A549 (cell line): Measurements from ENCODE around the gene ADGRL2. TPM values are rescaled to one million over a fixed set of nuclear protein-coding genes. Genes with fewer than 3 reads are reported as not detected.

Experiments
- ATAC-seq, 2 experiments: fragments of 200-7000 bp in 1 of 2; fragments of >200 bp in 1 of 2; cut with Nextera tagmentation in 1 of 2; cut with Tn5 transposase in 1 of 2; 3 replicates each; pipeline versions ENCODE4 v1.8.0 to v1.9.1; 2018 to 2020; ENCODE audit warnings: mild to moderate bottlenecking in 1 of 2, moderate library complexity in 1 of 2
- CTCF ChIA-PET: fragments of 300-600 bp; sonication (Branson Sonifier 250); formaldehyde crosslinking; extraction: SDS; loops from one replicate; lab custom pipeline; 2021; ENCODE audit warnings: antibody characterized with exemption, inconsistent platforms; lab: Yijun Ruan, JAX
- POLR2A ChIA-PET: fragments of 350-600 bp; formaldehyde crosslinking; extraction: SDS; loops from one replicate; lab custom pipeline; 2021; ENCODE audit warnings: antibody characterized with exemption, inconsistent platforms; lab: Yijun Ruan, JAX
- DNase-seq, 2 experiments: peaks; one replicate each; pipeline versions ENCODE4 v3.0.0 to v3.0.0-alpha.2; 2011 to 2016; ENCODE audit warnings: low read depth in 1 of 2, low spot score in 1 of 2
- FAIRE-seq: peaks from 2 replicates; lab custom pipeline; 2011; peaks lifted over from hg19 to GRCh38; lab: Jason Lieb, UNC
- H3K27ac ChIP-seq, 2 experiments: fragments of >200 bp; sonication (Bioruptor Twin); formaldehyde crosslinking; 3 replicates each; pipeline ENCODE4 v1.5.1; 2016 to 2017
- H3K4me1 ChIP-seq: fragments of >200 bp; sonication (Bioruptor Twin); formaldehyde crosslinking; 3 replicates; pipeline ENCODE4 v1.6.1; 2016
- H3K4me2 ChIP-seq: fragments of >200 bp; sonication (Bioruptor Twin); formaldehyde crosslinking; 3 replicates; pipeline ENCODE4 v1.6.1; 2016
- H3K4me3 ChIP-seq: fragments of >200 bp; sonication (Bioruptor Twin); formaldehyde crosslinking; 3 replicates; pipeline ENCODE4 v1.5.1; 2016
- H3K9me3 ChIP-seq: fragments of >200 bp; sonication (Bioruptor Twin); formaldehyde crosslinking; 3 replicates; pipeline ENCODE4 v1.6.1; 2016
- BCL3 ChIP-seq: fragments of >200 bp; sonication (Bioruptor Twin); formaldehyde crosslinking; IDR thresholded peaks from 3 replicates; pipeline ENCODE4 v1.6.1; 2016
- BHLHE40 ChIP-seq: IDR thresholded peaks from 2 replicates; pipeline ENCODE4 v1.6.1; 2012; ENCODE audit warnings: low read depth, low read length, inconsistent platforms
- CHD4 ChIP-seq: fragments of 200-600 bp; sonication (generic); IDR thresholded peaks from 2 replicates; pipeline ENCODE4 v1.6.1; 2016; ENCODE audit warnings: antibody characterized with exemption, mild to moderate bottlenecking, borderline replicate concordance
- CTCF ChIP-seq: fragments of >200 bp; sonication (Bioruptor Twin); formaldehyde crosslinking; IDR thresholded peaks from 3 replicates; pipeline ENCODE4 v1.5.1; 2016
- EHMT2 ChIP-seq: fragments of 200-600 bp; sonication (generic); IDR thresholded peaks from 2 replicates; pipeline ENCODE4 v1.6.1; 2016; ENCODE audit warnings: antibody characterized with exemption, low read depth, mild to moderate bottlenecking, moderate library complexity
- ELK1 ChIP-seq: fragments of 150-350 bp; IDR thresholded peaks from 2 replicates; pipeline ENCODE4 v1.6.1; 2014; ENCODE audit warnings: low read depth, mild to moderate bottlenecking, low read length
- FOSB ChIP-seq: fragments of 250-450 bp; sonication (Bioruptor Pico); IDR thresholded peaks from 2 replicates; pipeline ENCODE4 v1.5.0; 2020; ENCODE audit warnings: mild to moderate bottlenecking, moderate library complexity
- FOXS1 ChIP-seq: fragments of 250-450 bp; sonication (Bioruptor Pico); IDR thresholded peaks from 2 replicates; pipeline ENCODE4 v1.5.0; 2020; ENCODE audit warnings: mild to moderate bottlenecking, moderate library complexity
- HES2 ChIP-seq: fragments of >200 bp; sonication (Bioruptor Twin); formaldehyde crosslinking; IDR thresholded peaks from 2 replicates; pipeline ENCODE4 v1.6.1; 2016
- JUNB ChIP-seq: fragments of >200 bp; sonication (Bioruptor Twin); formaldehyde crosslinking; IDR thresholded peaks from 2 replicates; pipeline ENCODE4 v1.6.1; 2016
- MAFK ChIP-seq: fragments of 450-650 bp; IDR thresholded peaks from 2 replicates; pipeline ENCODE4 v1.6.1; 2014; ENCODE audit not compliant: partially characterized antibody
- MAX ChIP-seq: IDR thresholded peaks from 2 replicates; pipeline ENCODE4 v1.6.1; 2012
- MYC ChIP-seq: IDR thresholded peaks from 2 replicates; pipeline ENCODE4 v1.6.1; 2012; ENCODE audit warnings: mild to moderate bottlenecking, inconsistent platforms, low read length, improper control_type of control experiment, borderline replicate concordance
- NPAS2 ChIP-seq: fragments of 250-450 bp; sonication (Bioruptor Pico); IDR thresholded peaks from 2 replicates; pipeline ENCODE4 v1.8.0; 2022; ENCODE audit warnings: mild to moderate bottlenecking, moderate library complexity, borderline replicate concordance
- NR3C1 ChIP-seq: fragments of >200 bp; sonication (Bioruptor Twin); formaldehyde crosslinking; IDR thresholded peaks from 3 replicates; pipeline ENCODE4 v1.6.1; 2017
- RARB ChIP-seq: fragments of 250-450 bp; sonication (Bioruptor Pico); IDR thresholded peaks from 2 replicates; pipeline ENCODE4 v1.8.0; 2021; ENCODE audit warnings: mild to moderate bottlenecking, moderate library complexity
- RFX5 ChIP-seq: fragments of 450-650 bp; IDR thresholded peaks from 2 replicates; pipeline ENCODE4 v1.7.1; 2014; ENCODE audit warnings: antibody characterized with exemption, mild to moderate bottlenecking, moderate library complexity
- USF2 ChIP-seq: fragments of 450-650 bp; IDR thresholded peaks from 2 replicates; pipeline ENCODE4 v1.6.1; 2014; ENCODE audit warnings: antibody characterized with exemption
- ZNF302 ChIP-seq: fragments of 250-450 bp; sonication (Bioruptor Pico); IDR thresholded peaks from 2 replicates; pipeline ENCODE4 v1.9.0; 2021; ENCODE audit warnings: inconsistent platforms, mild to moderate bottlenecking, moderate library complexity
- WGBS: methylation state at CpG from one replicate; pipeline ENCODE4 v1.1.6; 2017; ENCODE audit errors: missing lambda C conversion rate; 5-methylcytosine and 5-hydroxymethylcytosine counted together
- polyA plus RNA-seq, 4 experiments: library from polyadenylated mRNA; depleted of rRNA in 3 of 4; stranded (reverse); fragments of >200 nt; fragmentation: RNase III in 1 of 4; extraction: RNeasy Plus Mini Kit Qiagen cat#74134 plus additional on column Dnase treatment in 1 of 4; gene quantifications; 2 replicates in 3 of 4; 3 replicates in 1 of 4; pipeline ENCODE4 v1.2.3, GENCODE V29; 2011 to 2017

The ADGRL2 gene
- polyA plus RNA-seq, 2 of the 4 experiments (the other 2 are of a cell fraction): 12.8 to 24.1 TPM

- TF ChIP-seq RFX5 (no peak), CTCF (no peak), MAFK (no peak), CHD4 (no peak)
These were observed 119.6 kb downstream of the ADGRL2 start (continued) for GRCh38 chr1:81920245-81920740.

- TF ChIP-seq FOSB (CRISPR knock-in tag): no peak
- H3K27ac ChIP-seq: no peak overlapping the region
- ChIA-PET POLR2A (no interaction called here), CTCF (no interaction called here)
- WGBS: 48% methylated on average over 2 of the region's 2 CpGs
- H3K4me2 ChIP-seq: no peak overlapping the region
- H3K4me1 ChIP-seq: no peaks in the 10 kb centered on the region
- H3K9me3 ChIP-seq: no peaks in the 10 kb centered on the region
- ATAC-seq: no peak
- no peak overlapping the region for H3K4me3 ChIP-seq
- no peak for DNase-seq
- FAIRE-seq: no peak
These were observed 120.2 kb downstream of the ADGRL2 start for GRCh38 chr1:81920886-81921285.

GRCh38 chr1:81921344-81921743, 120.6 kb downstream of the ADGRL2 start:
- 61% methylated on average over 4 of the region's 4 CpGs for WGBS
- Histone ChIP-seq H3K9me3 (no peaks in the 10 kb centered on the region), H3K4me3 (no peak overlapping the region), H3K27ac (no peak overlapping the region), H3K4me2 (no peak overlapping the region), H3K4me1 (no peaks in the 10 kb centered on the region)
- TF ChIP-seq NPAS2: no peak
- no peak for TF ChIP-seq CTCF
- no peak for TF ChIP-seq EHMT2
- no peak for TF ChIP-seq HES2
- no peak for TF ChIP-seq RFX5
- no peak for TF ChIP-seq NR3C1
- TF ChIP-seq ELK1: no peak
- TF ChIP-seq RARB (CRISPR knock-in tag): no peak
- no peak for TF ChIP-seq BHLHE40
- TF ChIP-seq MAFK: no peak
- no peak for TF ChIP-seq MYC
- TF ChIP-seq FOXS1 (CRISPR knock-in tag): no peak
- TF ChIP-seq USF2: no peak
- no peak for TF ChIP-seq BCL3
- TF ChIP-seq ZNF302: no peak
- no peak for TF ChIP-seq MAX
- no peak for TF ChIP-seq JUNB
- DNase-seq (no peak), ATAC-seq (no peak), FAIRE-seq (no peak)
- ChIA-PET POLR2A (no interaction called here), CTCF (no interaction called here)
